Mucosa of rectum (tissue), 2 donors: Measurements from ENCODE around the gene ACER2.
"Not testable (repeated sequence)": the region's sequence is repeated elsewhere in the genome, so short reads cannot be mapped to it uniquely, and the experiment has no call there.

Source experiments
- H3K27ac ChIP-seq, 2 donors: one replicate each; pipeline ENCODE4 v1.7.0; 2013; ENCODE audit warnings: inconsistent platforms in 2 of 2, low read depth in 2 of 2, low read length in 2 of 2
- H3K27me3 ChIP-seq, 2 donors: one replicate each; pipeline ENCODE4 v1.7.0; 2013; ENCODE audit warnings: low read length in 2 of 2; ENCODE audit not compliant: control insufficient read depth in 2 of 2, insufficient read depth in 2 of 2
- H3K36me3 ChIP-seq, 2 donors: one replicate each; pipeline ENCODE4 v1.7.0; 2013; ENCODE audit warnings: low read length in 2 of 2; ENCODE audit not compliant: control insufficient read depth in 2 of 2, insufficient read depth in 2 of 2
- H3K4me1 ChIP-seq, 2 donors: one replicate each; pipeline ENCODE4 v1.7.0; 2013; ENCODE audit warnings: low read length in 2 of 2, mild to moderate bottlenecking in 1 of 2; ENCODE audit not compliant: control insufficient read depth in 2 of 2, insufficient read depth in 2 of 2
- H3K4me3 ChIP-seq, 2 donors: one replicate each; pipeline ENCODE4 v1.7.0; 2013; ENCODE audit warnings: low read length in 2 of 2
- H3K9ac ChIP-seq, 2 donors: one replicate each; pipeline ENCODE4 v1.7.0; 2013; ENCODE audit warnings: low read length in 2 of 2, low read depth in 1 of 2, mild to moderate bottlenecking in 1 of 2
- H3K9me3 ChIP-seq, 2 donors: one replicate each; pipeline ENCODE4 v1.7.0; 2013; ENCODE audit warnings: low read length in 2 of 2; ENCODE audit not compliant: control insufficient read depth in 2 of 2
- donor health status: healthy.
- donor health status: Normal muscosa, but diverticular disease.

ACER2 gene

GRCh38 chr9:19423163-19423562, 14.4 kb downstream of the ACER2 start:
- Histone ChIP-seq H3K27me3 (no peaks in the 10 kb centered on the region), H3K27ac (no peak overlapping the region), H3K4me3 (no peak overlapping the region), H3K9me3 (no peaks in the 10 kb centered on the region), H3K4me1 (no peaks in the 10 kb centered on the region), H3K36me3 (peaks cover 0 to 4% of the 10 kb centered on the region in 2 donors), H3K9ac (no peak overlapping the region)

GRCh38 chr9:19424176-19424779, 15.5 kb downstream of the ACER2 start:
- no peak overlapping the region for H3K27ac ChIP-seq
- no peak overlapping the region for H3K9ac ChIP-seq
- no peaks in the 10 kb centered on the region for H3K27me3 ChIP-seq
- H3K9me3 ChIP-seq: no peaks in the 10 kb centered on the region
- H3K4me3 ChIP-seq: no peak overlapping the region
- peaks cover 0 to 4% of the 10 kb centered on the region in 2 donors for H3K36me3 ChIP-seq
- no peaks in the 10 kb centered on the region for H3K4me1 ChIP-seq

GRCh38 chr9:19429595-19429994, 20.8 kb downstream of the ACER2 start:
- Histone ChIP-seq H3K36me3 (peaks cover 0 to 4% of the 10 kb centered on the region in 2 donors), H3K9me3 (no peaks in the 10 kb centered on the region), H3K27ac (no peak overlapping the region), H3K9ac (no peak overlapping the region), H3K4me3 (no peak overlapping the region), H3K4me1 (no peaks in the 10 kb centered on the region), H3K27me3 (no peaks in the 10 kb centered on the region)

GRCh38 chr9:19430201-19430760, 21.5 kb downstream of the ACER2 start:
- Histone ChIP-seq H3K4me1 (no peaks in the 10 kb centered on the region), H3K27ac (no peak overlapping the region), H3K4me3 (no peak overlapping the region), H3K27me3 (no peaks in the 10 kb centered on the region), H3K36me3 (peaks cover 3 to 4% of the 10 kb centered on the region in 2 donors), H3K9ac (no peak overlapping the region), H3K9me3 (no peaks in the 10 kb centered on the region)

- Histone ChIP-seq H3K4me3 (no peak overlapping the region), H3K27ac (no peak overlapping the region), H3K36me3 (peaks cover 0 to 3% of the 10 kb centered on the region in 2 donors), H3K4me1 (no peaks in the 10 kb centered on the region), H3K9ac (no peak overlapping the region), H3K27me3 (no peaks in the 10 kb centered on the region), H3K9me3 (no peaks in the 10 kb centered on the region)
Measured at GRCh38 chr9:19431361-19432171, 22.8 kb downstream of the ACER2 start.

- H3K36me3 ChIP-seq: peaks cover 2 to 3% of the 10 kb centered on the region in 2 donors
- no peaks in the 10 kb centered on the region for H3K4me1 ChIP-seq
- no peak overlapping the region for H3K9ac ChIP-seq
- no peaks in the 10 kb centered on the region for H3K9me3 ChIP-seq
- H3K4me3 ChIP-seq: no peak overlapping the region
- no peaks in the 10 kb centered on the region for H3K27me3 ChIP-seq
- no peak overlapping the region for H3K27ac ChIP-seq
Measured at GRCh38 chr9:19432473-19432872, 23.7 kb downstream of the ACER2 start.

- not testable (repeated sequence) for H3K36me3 ChIP-seq, H3K4me3 ChIP-seq, H3K9me3 ChIP-seq, H3K27ac ChIP-seq, H3K27me3 ChIP-seq, H3K4me1 ChIP-seq, H3K9ac ChIP-seq
Measured at GRCh38 chr9:19433729-19434128, 24.9 kb downstream of the ACER2 start.

- Histone ChIP-seq H3K9ac (no peak overlapping the region), H3K4me3 (no peak overlapping the region), H3K36me3 (peaks cover 0 to 2% of the 10 kb centered on the region in 2 donors), H3K4me1 (peaks cover 0 to 2% of the 10 kb centered on the region in 2 donors), H3K9me3 (no peaks in the 10 kb centered on the region), H3K27ac (no peak overlapping the region), H3K27me3 (no peaks in the 10 kb centered on the region)
Measured at GRCh38 chr9:19440376-19440775, 31.6 kb downstream of the ACER2 start.

- Histone ChIP-seq H3K4me3 (peak overlapping the region in 1 of 2 donors; percentile 42), H3K36me3 (peaks cover 0 to 2% of the 10 kb centered on the region in 2 donors), H3K27ac (no peak overlapping the region), H3K4me1 (peaks cover 0 to 2% of the 10 kb centered on the region in 2 donors), H3K27me3 (no peaks in the 10 kb centered on the region), H3K9me3 (no peaks in the 10 kb centered on the region), H3K9ac (no peak overlapping the region)
Measured at GRCh38 chr9:19440823-19441580, 32.2 kb downstream of the ACER2 start.

- Histone ChIP-seq H3K9me3 (no peaks in the 10 kb centered on the region), H3K27me3 (no peaks in the 10 kb centered on the region), H3K36me3 (peaks cover 0 to under 1% of the 10 kb centered on the region in 2 donors), H3K4me1 (peaks cover 0 to 2% of the 10 kb centered on the region in 2 donors), H3K4me3 (peak overlapping the region; percentile 32 to 42), H3K9ac (no peak overlapping the region), H3K27ac (no peak overlapping the region)
Measured at GRCh38 chr9:19441730-19442129, 32.9 kb downstream of the ACER2 start.
